Tibial nerve (tissue), 4 donors: Measurements from ENCODE around the gene IGFL4.

Source experiments
- CTCF ChIP-seq, 5 experiments: fragments of 200-600 bp in 3 of 5; fragments of 450-650 bp in 2 of 5; sonication (generic) in 3 of 5; IDR thresholded peaks; one replicate each; pipeline ENCODE4 v1.5.1; 2016 to 2019; ENCODE audit warnings: antibody characterized with exemption in 5 of 5, mild to moderate bottlenecking in 3 of 5, moderate library complexity in 2 of 5
- EP300 ChIP-seq, 2 donors: sonication (generic); formaldehyde crosslinking; IDR thresholded peaks; one replicate each; pipeline ENCODE4 v1.6.1; 2017; ENCODE audit warnings: antibody characterized with exemption in 2 of 2, mild to moderate bottlenecking in 1 of 2
- POLR2A ChIP-seq, 2 donors: fragments of 450-650 bp; IDR thresholded peaks; one replicate each; pipeline ENCODE4 v1.6.1; 2017; ENCODE audit warnings: antibody characterized with exemption in 2 of 2, mild to moderate bottlenecking in 2 of 2, moderate library complexity in 2 of 2

GRCh38 chr19:46016426-46017094 is 24.2 kb downstream of the IGFL4 start:
- TF ChIP-seq CTCF (IDR thresholded peaks at IDR 0.05), result peak; percentile 60 to 96 (median 85)
- no peak for TF ChIP-seq POLR2A (IDR thresholded peaks at IDR 0.05)
- TF ChIP-seq EP300 (IDR thresholded peaks at IDR 0.05), result no peak
